Muscle layer of duodenum (tissue), 2 donors: ENCODE measurements around the gene PKNOX2.

Source experiments
- H3K27ac ChIP-seq: one replicate; pipeline ENCODE4 v1.7.0; 2013; ENCODE audit warnings: mild to moderate bottlenecking, low read length
- H3K27me3 ChIP-seq: one replicate; pipeline ENCODE4 v1.7.0; 2013; ENCODE audit warnings: low read depth, mild to moderate bottlenecking, control low read depth, low read length
- H3K36me3 ChIP-seq, 2 donors: one replicate each; pipeline ENCODE4 v1.7.0; 2013; ENCODE audit warnings: low read length in 2 of 2, control low read depth in 1 of 2, mild to moderate bottlenecking in 1 of 2; ENCODE audit not compliant: insufficient read depth in 2 of 2, control insufficient read depth in 1 of 2
- H3K4me1 ChIP-seq, 2 donors: one replicate each; pipeline ENCODE4 v1.7.0; 2013; ENCODE audit warnings: low read length in 2 of 2, mild to moderate bottlenecking in 2 of 2, control low read depth in 1 of 2, moderate library complexity in 1 of 2; ENCODE audit not compliant: insufficient read depth in 2 of 2, control insufficient read depth in 1 of 2
- H3K4me3 ChIP-seq, 2 donors: one replicate each; pipeline ENCODE4 v1.7.0; 2013; ENCODE audit warnings: low read length in 2 of 2, low read depth in 1 of 2, mild to moderate bottlenecking in 1 of 2
- H3K9me3 ChIP-seq, 2 donors: one replicate each; pipeline ENCODE4 v1.7.0; 2013; ENCODE audit warnings: low read length in 2 of 2, control low read depth in 1 of 2, mild to moderate bottlenecking in 1 of 2; ENCODE audit not compliant: control insufficient read depth in 1 of 2
- donor health status: healthy.

PKNOX2 gene

GRCh38 chr11:125192717-125193415 is 28.3 kb downstream of the PKNOX2 start:
- H3K4me1 ChIP-seq, result no peaks in the 10 kb centered on the region
- no peaks in the 10 kb centered on the region for H3K9me3 ChIP-seq
- H3K36me3 ChIP-seq, result no peaks in the 10 kb centered on the region
- no peaks in the 10 kb centered on the region for H3K27me3 ChIP-seq
- H3K27ac ChIP-seq, result no peak overlapping the region
- H3K4me3 ChIP-seq, result no peak overlapping the region

- Histone ChIP-seq H3K36me3 (no peaks in the 10 kb centered on the region), H3K27ac (no peak overlapping the region), H3K27me3 (no peaks in the 10 kb centered on the region), H3K4me1 (no peaks in the 10 kb centered on the region), H3K4me3 (no peak overlapping the region), H3K9me3 (no peaks in the 10 kb centered on the region)
These were observed 28.8 kb downstream of the PKNOX2 start for GRCh38 chr11:125193416-125193726.

GRCh38 chr11:125193841-125194240 is 29.3 kb downstream of the PKNOX2 start:
- H3K4me3 ChIP-seq, result no peak overlapping the region
- no peaks in the 10 kb centered on the region for H3K27me3 ChIP-seq
- H3K4me1 ChIP-seq, result no peaks in the 10 kb centered on the region
- no peak overlapping the region for H3K27ac ChIP-seq
- no peaks in the 10 kb centered on the region for H3K36me3 ChIP-seq
- no peaks in the 10 kb centered on the region for H3K9me3 ChIP-seq

- Histone ChIP-seq H3K4me3 (no peak overlapping the region), H3K36me3 (no peaks in the 10 kb centered on the region), H3K27me3 (no peaks in the 10 kb centered on the region), H3K27ac (no peak overlapping the region), H3K4me1 (peaks cover 0 to 4% of the 10 kb centered on the region in 2 donors), H3K9me3 (no peaks in the 10 kb centered on the region)
These were observed 35.4 kb downstream of the PKNOX2 start for GRCh38 chr11:125199915-125200314.

GRCh38 chr11:125200441-125200840 is 35.9 kb downstream of the PKNOX2 start:
- Histone ChIP-seq H3K4me1 (peaks cover 0 to 4% of the 10 kb centered on the region in 2 donors), H3K27ac (no peak overlapping the region), H3K4me3 (no peak overlapping the region), H3K9me3 (no peaks in the 10 kb centered on the region), H3K27me3 (no peaks in the 10 kb centered on the region), H3K36me3 (no peaks in the 10 kb centered on the region)

- H3K4me3 ChIP-seq, result no peak overlapping the region
- no peaks in the 10 kb centered on the region for H3K27me3 ChIP-seq
- no peak overlapping the region for H3K27ac ChIP-seq
- no peaks in the 10 kb centered on the region for H3K36me3 ChIP-seq
- peaks cover 0 to 4% of the 10 kb centered on the region in 2 donors for H3K4me1 ChIP-seq
- no peaks in the 10 kb centered on the region for H3K9me3 ChIP-seq
These were observed 37.1 kb downstream of the PKNOX2 start for GRCh38 chr11:125201525-125202141.

- Histone ChIP-seq H3K4me1 (peaks cover 0 to 4% of the 10 kb centered on the region in 2 donors), H3K27me3 (no peaks in the 10 kb centered on the region), H3K4me3 (no peak overlapping the region), H3K27ac (no peak overlapping the region), H3K36me3 (no peaks in the 10 kb centered on the region), H3K9me3 (no peaks in the 10 kb centered on the region)
These were observed 37.9 kb downstream of the PKNOX2 start for GRCh38 chr11:125202362-125202880.

- Histone ChIP-seq H3K27me3 (no peaks in the 10 kb centered on the region), H3K4me3 (no peak overlapping the region), H3K36me3 (no peaks in the 10 kb centered on the region), H3K27ac (no peak overlapping the region), H3K4me1 (peaks cover 0 to 4% of the 10 kb centered on the region in 2 donors), H3K9me3 (no peaks in the 10 kb centered on the region)
These were observed 38.4 kb downstream of the PKNOX2 start for GRCh38 chr11:125202977-125203376.

GRCh38 chr11:125207866-125208425 is 43.4 kb downstream of the PKNOX2 start:
- Histone ChIP-seq H3K27ac (no peak overlapping the region), H3K27me3 (no peaks in the 10 kb centered on the region), H3K4me1 (no peaks in the 10 kb centered on the region), H3K9me3 (no peaks in the 10 kb centered on the region), H3K36me3 (no peaks in the 10 kb centered on the region), H3K4me3 (no peak overlapping the region)

GRCh38 chr11:125210066-125210465 is 45.5 kb downstream of the PKNOX2 start:
- Histone ChIP-seq H3K4me1 (peaks cover 0 to 6% of the 10 kb centered on the region in 2 donors), H3K36me3 (no peaks in the 10 kb centered on the region), H3K27ac (no peak overlapping the region), H3K9me3 (no peaks in the 10 kb centered on the region), H3K4me3 (no peak overlapping the region), H3K27me3 (no peaks in the 10 kb centered on the region)

- Histone ChIP-seq H3K9me3 (no peaks in the 10 kb centered on the region), H3K27ac (no peak overlapping the region), H3K27me3 (no peaks in the 10 kb centered on the region), H3K4me3 (no peak overlapping the region), H3K36me3 (no peaks in the 10 kb centered on the region), H3K4me1 (peaks cover 0 to 17% of the 10 kb centered on the region in 2 donors)
These were observed 46.8 kb downstream of the PKNOX2 start for GRCh38 chr11:125211191-125211947.
